ENCODE results near the gene SH3BP4.

The SH3BP4 gene

GRCh38 chr2:235080101-235080500 lies 128.3 kb downstream of the SH3BP4 start:
- TF ChIP-seq CTCF (IDR thresholded peaks at IDR 0.05): no peak
- Histone ChIP-seq H3K4me1 (ENCODE audit: control insufficient read depth in 1 of 2, insufficient read depth in 1 of 2, low read depth in 1 of 2, low read length in 1 of 2) (no peaks in the 10 kb centered on the region), H3K27me3 (no peaks in the 10 kb centered on the region), H3K9me3 (no peaks in the 10 kb centered on the region), H3K36me3 (no peaks in the 10 kb centered on the region), H3K27ac (no peak overlapping the region), H3K4me3 (ENCODE audit: low read depth in 1 of 2, low read length in 1 of 2) (no peak overlapping the region)

- H3K9me3 ChIP-seq: no peaks in the 10 kb centered on the region
- peaks cover 7% of the 10 kb centered on the region for H3K27me3 ChIP-seq
- no peaks in the 10 kb centered on the region for H3K36me3 ChIP-seq
- no peak overlapping the region for H3K4me3 ChIP-seq (ENCODE audit: low read depth in 1 of 2, low read length in 1 of 2)
- TF ChIP-seq CTCF (IDR thresholded peaks at IDR 0.05): no peak
- H3K4me1 ChIP-seq (ENCODE audit: control insufficient read depth in 1 of 2, insufficient read depth in 1 of 2, low read depth in 1 of 2, low read length in 1 of 2): no peaks in the 10 kb centered on the region
- H3K27ac ChIP-seq: no peak overlapping the region
Measured at GRCh38 chr2:235082578-235083338, 130.9 kb downstream of the SH3BP4 start.

GRCh38 chr2:235083822-235084221 lies 132.0 kb downstream of the SH3BP4 start:
- H3K36me3 ChIP-seq: no peaks in the 10 kb centered on the region
- no peak overlapping the region for H3K27ac ChIP-seq
- peaks cover 10% of the 10 kb centered on the region for H3K27me3 ChIP-seq
- H3K9me3 ChIP-seq: no peaks in the 10 kb centered on the region
- no peak overlapping the region for H3K4me3 ChIP-seq (ENCODE audit: low read depth in 1 of 2, low read length in 1 of 2)
- no peak for TF ChIP-seq CTCF (IDR thresholded peaks at IDR 0.05)
- no peaks in the 10 kb centered on the region for H3K4me1 ChIP-seq (ENCODE audit: control insufficient read depth in 1 of 2, insufficient read depth in 1 of 2, low read depth in 1 of 2, low read length in 1 of 2)

GRCh38 chr2:235084424-235084823 lies 132.6 kb downstream of the SH3BP4 start:
- Histone ChIP-seq H3K27me3 (peaks cover 10% of the 10 kb centered on the region), H3K4me3 (ENCODE audit: low read depth in 1 of 2, low read length in 1 of 2) (no peak overlapping the region), H3K9me3 (no peaks in the 10 kb centered on the region), H3K4me1 (ENCODE audit: control insufficient read depth in 1 of 2, insufficient read depth in 1 of 2, low read depth in 1 of 2, low read length in 1 of 2) (no peaks in the 10 kb centered on the region), H3K27ac (no peak overlapping the region), H3K36me3 (no peaks in the 10 kb centered on the region)
- no peak for TF ChIP-seq CTCF (IDR thresholded peaks at IDR 0.05)

- Histone ChIP-seq H3K36me3 (no peaks in the 10 kb centered on the region), H3K4me3 (ENCODE audit: low read depth in 1 of 2, low read length in 1 of 2) (no peak overlapping the region), H3K27ac (no peak overlapping the region), H3K27me3 (peaks cover 10% of the 10 kb centered on the region), H3K4me1 (ENCODE audit: control insufficient read depth in 1 of 2, insufficient read depth in 1 of 2, low read depth in 1 of 2, low read length in 1 of 2) (no peaks in the 10 kb centered on the region), H3K9me3 (no peaks in the 10 kb centered on the region)
- TF ChIP-seq CTCF (IDR thresholded peaks at IDR 0.05): no peak
Measured at GRCh38 chr2:235085476-235085875, 133.7 kb downstream of the SH3BP4 start.

Measured in neutrophil (primary cell).